HS-5 (cell line): ENCODE measurements around the gene C1orf50.
"Not testable (repeated sequence)": the region's sequence is repeated elsewhere in the genome, so short reads cannot be mapped to it uniquely, and the experiment has no call there.

Experiments used
- DNase-seq: peaks from one replicate; pipeline ENCODE4 v3.0.0-alpha.2; 2012; ENCODE audit warnings: low read depth

C1orf50 gene

DNA sequence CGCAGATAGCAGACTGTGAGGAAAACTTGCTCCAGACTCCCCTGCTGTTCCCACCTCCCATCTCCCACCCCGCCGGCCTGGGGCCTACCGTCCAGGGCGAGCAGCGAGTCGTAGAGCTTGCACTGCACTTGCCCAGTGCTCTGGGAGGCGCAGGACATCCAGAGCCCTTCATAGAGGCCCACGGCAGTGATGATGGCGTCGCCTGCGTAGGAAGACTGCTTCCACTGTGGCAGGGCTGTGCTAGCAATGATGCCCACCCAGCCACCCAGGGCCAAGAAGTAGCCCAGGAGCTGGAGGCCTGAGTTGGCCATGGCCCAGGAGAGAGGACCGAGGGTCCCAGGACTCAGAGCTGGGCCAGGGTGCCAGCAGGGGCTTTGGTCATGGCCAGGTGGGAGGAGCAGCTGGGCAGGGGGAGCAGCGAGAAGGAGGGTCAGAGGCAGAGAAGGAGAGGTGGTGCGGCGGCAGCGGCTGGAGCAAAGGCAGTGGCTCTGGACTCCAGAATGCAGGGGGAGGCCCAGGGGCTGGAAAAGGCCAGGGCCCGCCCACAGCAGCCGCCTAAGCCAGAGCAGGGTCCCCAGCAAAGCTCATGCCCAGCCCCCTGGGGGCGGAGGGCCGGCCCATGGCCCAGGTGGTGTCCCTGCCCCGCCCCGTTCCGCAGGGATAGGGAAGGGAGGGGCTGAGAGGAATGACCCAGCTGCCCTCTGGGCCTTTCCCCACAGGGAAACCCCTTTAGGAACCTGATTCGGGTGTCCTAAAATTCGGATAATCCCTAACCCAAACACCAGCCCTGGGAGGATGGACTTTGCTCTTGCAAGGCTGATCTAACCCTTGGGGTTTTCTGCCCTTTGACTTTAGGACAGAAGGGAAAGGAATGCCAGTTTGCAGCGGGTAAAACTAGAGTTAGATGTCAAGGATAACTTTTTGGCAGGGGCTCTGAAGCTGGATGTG is 27.0 kb upstream of the C1orf50 start, which contains the start of gene CLDN19:
Gene CLDN19, minus strand, starts transcription at position 484 of the 948 bp plus-strand sequence. Its CDS starts 173 bp downstream, at position 311.
- no peak for DNase-seq

DNA sequence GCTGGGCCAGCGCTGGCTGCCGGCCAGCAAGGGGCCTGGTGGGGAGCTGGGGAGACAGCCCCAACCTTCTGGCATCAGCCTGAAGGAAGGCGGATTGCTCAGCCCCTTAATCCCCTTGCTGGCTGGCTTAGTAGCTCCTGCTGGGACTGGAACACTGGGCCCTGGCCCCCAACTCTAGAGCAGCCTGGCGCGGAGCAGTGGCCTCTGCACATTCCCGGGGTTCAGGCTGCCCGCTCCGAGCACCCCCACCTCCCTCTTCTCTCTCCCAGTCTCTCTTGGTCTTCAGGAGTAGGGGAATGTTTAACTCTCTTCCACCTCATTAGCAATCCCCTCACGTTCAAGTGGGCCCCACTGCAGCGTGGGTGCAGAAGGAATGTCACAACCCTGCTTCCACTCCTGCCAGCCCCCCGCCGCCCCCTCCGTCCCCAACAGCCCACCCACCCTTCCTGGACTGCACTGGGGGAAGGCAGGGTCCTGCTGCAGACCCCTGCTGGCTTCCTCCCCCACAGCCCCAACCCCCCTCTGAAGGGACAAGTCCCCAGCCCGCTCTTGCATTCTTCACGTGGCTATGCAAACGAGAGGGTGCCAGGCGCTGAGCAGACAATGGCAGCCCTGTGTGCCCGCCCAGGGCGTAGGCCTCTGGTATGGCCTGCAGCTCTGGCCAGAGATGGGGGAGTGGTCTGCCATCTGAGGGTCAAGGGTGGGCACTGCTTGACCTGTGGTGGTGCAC is 26.0 kb upstream of the C1orf50 start:
- no peak for DNase-seq

DNA sequence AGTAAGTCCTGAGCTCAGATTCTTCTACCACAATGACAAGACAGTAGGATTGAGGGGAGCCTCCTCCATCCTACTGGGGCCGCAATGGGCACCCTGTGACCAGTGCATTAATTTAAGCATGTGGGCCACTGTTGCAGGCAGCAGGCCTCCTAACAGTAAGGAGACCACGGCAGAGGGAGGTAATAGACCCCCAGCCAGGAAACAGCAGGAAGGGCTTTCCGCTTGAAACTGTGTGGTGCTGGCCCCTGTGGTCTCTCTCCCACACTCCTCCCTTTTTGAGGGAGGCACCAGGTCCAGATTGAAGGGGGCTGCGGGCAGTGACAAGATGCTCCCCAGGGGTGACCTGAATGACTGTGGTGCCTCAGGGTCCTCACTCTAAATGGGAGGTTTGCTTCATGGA is 25.3 kb upstream of the C1orf50 start:
- no peak for DNase-seq

DNA sequence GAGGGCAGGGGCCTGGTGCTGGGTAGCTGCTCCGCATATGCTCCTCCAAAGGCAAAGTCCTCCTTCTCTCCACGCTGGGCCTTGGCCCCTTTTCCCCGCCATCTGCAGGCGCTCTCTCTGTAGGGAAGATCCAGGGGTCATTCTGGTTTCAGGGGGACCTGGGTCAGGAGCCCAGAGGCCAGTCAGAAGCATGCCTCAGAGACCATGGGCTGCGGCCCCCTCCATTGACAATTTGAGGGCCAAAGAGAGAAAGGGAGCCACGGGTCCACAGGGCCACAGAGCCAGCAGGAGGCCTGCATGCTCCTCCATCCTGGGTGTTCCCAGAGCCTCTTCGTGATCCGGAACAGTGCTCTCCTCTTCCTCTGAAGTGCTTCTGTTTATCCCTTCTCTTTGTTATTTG is 24.9 kb upstream of the C1orf50 start:
- no peak for DNase-seq

DNA sequence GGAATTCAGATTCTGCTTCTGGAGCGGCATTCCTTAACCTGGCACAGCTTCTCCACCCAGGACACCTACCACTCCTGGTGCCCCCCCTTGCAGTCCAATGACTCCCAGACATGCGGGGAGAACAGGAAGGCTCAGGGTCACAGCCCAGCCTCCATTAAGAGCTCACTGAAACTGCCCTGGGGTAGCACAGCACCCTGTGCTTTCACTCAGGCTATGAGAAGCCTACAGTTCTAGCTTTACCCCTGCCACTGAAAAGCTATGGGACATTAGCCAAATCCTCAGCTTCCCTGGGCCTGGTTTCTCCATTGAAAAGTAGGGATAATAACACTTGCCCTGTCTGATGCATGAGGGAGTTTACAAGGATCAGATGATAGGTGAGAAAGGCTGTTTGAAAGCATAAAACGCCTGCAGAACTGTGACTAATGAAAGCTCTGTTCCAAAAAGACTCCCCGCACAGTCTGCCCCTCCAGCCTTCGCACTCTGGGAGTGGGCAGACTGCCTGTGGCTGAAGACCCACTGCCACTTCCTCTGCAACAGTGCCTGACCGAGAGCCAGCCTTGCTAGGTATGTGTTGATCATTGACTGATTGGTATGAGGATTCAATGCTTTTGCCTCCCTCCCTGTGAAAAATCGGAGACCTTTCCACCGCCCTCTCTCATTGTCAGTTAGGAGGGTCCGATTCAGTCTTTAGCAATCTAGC is 24.3 kb upstream of the C1orf50 start:
- no peak for DNase-seq

DNA sequence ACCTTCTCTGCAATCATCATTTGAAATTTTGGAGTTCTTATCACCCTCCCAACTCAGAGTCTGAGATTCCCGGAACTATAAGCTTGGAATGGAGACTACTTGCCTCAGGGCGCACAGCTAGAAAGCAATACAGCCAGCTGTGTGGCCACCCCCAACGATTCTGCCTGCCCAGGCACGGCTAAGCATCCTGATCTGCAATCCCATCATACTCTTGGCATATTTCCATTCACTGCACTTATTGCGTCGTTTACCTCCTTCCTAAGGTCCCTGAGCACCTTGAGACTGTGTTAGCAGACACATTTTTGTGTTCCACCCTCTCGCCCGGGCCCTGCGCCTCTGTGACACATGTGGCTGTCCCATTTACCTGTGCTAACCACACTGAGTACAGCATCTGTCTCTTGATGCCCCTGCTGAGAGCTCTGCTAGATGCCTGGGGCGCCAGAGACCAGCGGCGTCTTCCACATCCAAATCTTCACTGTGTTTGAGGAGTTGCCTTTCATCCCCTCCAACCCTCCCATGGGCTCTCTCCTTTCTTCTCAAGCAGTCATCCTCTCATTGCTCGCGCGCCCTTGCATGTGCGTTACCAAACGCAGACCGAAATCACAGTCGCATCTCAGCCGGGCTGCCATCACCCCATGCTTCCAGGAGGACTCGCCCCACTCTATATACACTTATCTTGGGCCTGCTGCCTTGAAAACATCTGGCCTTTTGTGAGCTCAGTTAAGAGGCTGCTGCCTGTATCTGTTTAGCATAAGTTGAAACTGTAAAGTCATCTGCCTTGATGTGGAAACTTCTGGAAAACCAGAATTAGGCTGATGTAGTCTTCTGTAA is 23.5 kb upstream of the C1orf50 start:
- no peak for DNase-seq

DNA sequence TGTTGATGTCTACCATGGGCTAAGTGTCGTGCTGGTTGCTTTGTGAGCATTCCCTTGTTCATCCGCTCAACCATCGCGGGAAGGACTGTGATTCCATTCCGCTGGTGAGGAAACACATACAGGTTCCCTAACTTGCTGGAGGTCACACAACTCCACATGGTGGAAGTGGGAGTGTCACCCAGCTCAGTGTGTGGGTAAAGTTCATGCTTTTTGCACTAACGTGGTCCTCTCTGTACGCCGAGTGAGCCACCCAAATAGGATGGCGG is 23.0 kb upstream of the C1orf50 start:
- no peak for DNase-seq

DNA sequence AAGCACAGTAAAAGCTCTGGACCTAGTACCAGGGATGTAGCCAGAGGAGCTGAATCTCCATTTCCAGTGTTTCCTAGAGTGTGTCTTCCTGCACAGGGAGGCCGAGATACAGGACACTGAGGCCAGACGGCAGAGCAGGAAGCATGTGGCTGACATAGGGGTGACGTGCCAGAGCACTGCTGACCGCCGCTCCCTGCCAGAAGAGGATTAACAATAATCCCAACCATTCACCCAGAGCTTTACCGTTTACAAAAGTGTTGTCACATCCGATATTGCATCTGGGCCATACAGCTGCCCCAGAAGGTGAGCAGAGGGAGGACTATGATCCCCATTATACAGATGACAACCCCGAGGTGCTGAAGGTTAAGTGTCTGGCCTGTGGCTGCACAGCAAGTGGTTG is 21.2 kb upstream of the C1orf50 start:
- no peak for DNase-seq

DNA sequence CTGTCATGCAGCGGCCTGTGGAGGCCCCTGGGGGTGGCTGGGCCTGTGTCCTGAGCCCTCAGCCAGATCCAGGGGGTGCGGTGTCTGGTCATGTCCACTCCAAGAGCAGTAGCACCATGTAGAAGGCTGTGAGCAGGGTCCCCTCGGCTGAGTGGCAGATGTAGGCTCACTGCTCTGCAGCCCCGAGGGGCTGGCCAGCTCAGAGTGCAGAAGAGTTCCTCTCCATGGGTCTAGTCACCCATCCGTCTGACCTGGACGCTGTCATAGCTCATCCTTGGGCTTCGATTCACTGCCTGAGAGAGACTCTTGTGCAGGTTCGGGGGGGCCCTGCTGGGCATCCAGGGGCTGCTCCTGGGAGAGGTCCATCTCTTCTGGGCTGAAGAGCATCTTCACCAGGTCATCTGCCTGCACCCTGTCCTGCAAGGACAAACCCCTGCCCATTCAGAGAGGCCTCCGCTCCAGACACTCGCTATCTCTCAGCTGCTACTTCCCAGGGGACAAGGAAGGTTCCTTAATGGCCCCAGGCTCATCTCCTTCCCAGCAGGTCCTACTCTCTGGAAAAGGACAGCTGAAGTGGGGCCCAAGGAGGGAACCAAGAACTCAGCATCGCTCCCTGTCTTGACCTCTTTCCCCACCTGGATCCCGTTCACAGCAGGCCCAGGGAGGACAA is 20.5 kb upstream of the C1orf50 start:
- no peak for DNase-seq

DNA sequence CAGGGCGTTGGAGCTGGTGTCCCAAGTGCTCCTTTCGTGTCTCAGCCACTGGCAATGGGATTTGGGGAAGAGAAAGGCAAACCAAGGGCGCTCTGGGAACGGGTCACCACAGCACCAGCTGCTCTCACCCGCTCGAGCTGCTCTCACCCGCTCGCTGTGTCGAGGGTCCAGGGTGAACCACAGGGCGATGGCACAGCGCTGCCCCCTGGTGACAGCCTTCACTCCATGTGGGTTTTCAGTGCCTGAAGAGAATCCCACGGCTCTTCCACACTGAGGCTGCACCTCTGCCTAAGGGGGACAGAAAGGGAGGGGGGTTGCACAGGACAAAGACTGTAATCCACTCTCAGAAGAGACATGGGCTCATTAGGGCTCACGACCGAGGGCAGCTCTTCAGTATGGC is 19.9 kb upstream of the C1orf50 start:
- DNase-seq: no peak

DNA sequence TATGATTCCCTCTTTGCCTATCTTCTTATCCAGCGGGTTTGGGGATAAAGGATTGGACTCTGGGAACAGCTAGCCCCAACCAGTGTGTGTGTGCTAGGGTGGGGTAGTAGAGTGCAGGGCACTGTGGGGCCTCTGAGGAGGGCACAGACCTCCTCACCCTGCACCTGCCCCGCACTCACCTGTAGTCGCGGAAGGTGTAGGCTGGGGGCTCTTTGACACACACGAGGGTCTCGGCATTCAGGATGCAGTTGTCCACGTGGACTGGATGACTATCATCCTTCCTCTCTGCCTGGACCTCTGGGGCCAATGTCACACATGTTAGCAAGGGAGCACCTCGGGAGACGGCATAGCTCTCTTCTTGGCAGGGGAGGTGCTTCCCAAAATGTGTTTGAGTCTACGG is 19.0 kb upstream of the C1orf50 start:
- no peak for DNase-seq

DNA sequence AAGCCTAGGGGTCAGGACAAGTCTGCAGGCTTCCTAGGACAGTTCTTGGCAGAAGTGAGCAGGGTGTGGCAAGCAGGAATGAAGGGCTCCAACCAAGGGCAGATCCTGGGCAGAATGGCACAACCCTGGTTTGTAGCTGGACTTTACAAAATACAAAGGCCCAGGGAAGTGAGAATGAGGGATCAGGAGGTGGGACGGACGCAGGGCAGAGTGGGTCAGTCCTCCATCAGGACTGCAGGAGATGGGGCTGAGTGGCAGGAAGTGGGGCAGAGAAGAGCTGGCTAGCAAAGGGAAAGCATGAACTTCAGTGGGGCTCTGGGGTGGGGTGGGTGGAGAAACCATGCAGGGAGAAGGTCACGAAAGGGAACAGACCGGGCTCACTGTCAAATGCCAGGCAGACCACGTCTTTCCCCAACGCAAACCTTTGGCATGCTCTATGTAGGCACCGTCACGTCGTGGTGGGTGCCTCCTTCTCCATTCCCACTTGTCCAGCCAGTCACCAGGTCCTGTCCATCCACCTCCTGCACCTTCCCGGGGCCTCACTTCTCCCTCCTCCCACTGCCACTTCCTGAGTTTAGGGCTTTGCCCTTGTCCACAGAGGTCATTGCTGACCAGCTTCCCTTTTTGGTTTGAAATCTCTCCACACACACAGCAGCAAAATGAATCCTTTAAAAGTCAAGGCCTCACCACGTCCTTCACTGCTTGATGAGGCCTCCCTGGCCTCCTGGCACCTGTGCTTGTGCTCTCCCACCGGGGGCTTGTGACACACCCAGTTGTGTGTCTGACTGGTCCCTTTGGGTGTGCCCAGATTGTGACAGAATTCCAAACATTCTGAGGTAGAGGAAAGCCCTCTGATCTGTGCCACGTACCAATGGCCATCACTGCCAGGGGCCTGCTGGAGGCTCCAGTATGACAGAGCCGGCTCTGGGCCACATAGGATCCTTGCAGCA is 18.3 kb upstream of the C1orf50 start:
- no peak for DNase-seq

DNA sequence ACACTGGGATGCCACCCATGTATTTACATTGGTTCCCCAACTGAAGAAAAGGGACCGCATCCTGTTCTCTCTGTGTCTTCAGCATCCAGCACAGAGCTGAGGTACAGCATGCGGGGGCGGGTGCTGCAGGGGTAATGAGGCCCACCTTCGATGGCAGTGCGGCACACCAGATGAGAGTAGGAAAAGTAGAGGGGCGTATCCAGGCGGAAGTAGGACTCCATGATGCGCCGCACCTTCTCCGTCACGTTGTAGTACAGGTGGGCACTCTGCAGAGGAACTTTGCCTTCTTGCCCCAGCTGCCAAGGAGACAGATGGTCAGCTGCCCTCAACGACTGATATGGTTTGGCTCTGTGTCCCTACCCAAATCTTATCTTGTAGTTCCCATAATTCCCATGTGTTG is 17.0 kb upstream of the C1orf50 start:
- DNase-seq: no peak

DNA sequence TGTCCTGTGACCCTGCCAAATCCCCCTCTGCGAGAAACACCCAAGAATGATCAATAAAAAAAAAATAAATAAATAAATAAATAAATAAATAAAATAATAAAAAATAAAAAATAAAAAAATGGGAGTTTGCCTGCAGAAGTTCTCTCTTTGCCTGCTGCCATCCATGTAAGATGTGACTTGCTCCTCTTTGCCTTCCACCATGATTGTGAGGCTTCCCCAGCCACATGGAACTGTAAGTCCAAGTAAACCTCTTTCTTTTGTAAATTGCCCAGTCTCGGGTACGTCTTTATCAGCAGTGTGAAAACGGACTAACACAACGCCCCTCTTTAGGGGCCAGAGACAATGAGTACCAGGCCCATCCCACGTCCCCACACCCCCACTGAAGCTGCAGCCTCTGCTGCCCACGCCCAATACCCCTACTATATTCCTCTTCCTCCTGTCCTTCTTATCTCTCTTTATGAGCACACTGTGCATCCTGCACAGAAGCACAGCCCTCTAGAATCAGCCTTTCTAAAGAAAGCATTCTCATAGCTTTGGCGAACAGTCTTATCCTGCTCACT is 15.5 kb upstream of the C1orf50 start:
- DNase-seq: not testable (repeated sequence)

DNA sequence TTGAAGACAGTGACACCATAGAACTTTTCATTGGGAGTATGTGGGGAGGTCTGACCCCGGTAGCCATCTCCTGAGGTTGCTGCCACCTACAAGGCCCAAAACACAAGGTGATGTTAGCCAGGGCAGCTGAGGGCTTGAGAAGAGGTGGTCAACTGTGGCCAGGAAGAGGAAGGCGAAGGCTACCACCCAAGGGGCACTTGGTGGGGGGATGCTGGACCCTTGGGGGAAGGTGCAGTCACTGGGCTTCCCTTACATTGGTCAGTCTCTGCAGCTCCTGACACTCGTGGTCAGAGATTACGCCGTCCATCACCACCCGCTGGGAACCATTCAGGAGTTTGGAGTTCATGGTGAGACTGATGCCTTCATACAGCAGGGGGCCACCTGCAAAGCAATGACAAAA is 14.8 kb upstream of the C1orf50 start:
- no peak for DNase-seq

DNA sequence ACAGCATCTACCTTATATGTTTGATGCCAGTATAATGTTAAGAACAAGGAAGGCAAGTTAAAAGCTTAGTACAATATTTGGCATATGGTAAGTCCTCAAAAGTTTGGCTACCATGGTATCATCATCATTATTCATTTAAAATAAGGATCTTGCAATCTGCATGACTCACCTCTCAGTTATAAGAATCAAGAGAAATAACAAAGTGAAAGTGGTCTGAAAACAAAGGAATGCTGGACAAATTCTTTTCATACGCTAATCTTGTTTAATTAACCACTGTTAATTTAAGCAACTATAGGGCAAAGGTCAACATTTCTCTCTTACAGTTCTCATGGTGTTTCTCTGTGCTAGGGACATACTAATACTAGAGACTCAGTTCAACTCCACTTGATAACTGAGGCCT is 14.0 kb upstream of the C1orf50 start:
- DNase-seq: peak; percentile 43

DNA sequence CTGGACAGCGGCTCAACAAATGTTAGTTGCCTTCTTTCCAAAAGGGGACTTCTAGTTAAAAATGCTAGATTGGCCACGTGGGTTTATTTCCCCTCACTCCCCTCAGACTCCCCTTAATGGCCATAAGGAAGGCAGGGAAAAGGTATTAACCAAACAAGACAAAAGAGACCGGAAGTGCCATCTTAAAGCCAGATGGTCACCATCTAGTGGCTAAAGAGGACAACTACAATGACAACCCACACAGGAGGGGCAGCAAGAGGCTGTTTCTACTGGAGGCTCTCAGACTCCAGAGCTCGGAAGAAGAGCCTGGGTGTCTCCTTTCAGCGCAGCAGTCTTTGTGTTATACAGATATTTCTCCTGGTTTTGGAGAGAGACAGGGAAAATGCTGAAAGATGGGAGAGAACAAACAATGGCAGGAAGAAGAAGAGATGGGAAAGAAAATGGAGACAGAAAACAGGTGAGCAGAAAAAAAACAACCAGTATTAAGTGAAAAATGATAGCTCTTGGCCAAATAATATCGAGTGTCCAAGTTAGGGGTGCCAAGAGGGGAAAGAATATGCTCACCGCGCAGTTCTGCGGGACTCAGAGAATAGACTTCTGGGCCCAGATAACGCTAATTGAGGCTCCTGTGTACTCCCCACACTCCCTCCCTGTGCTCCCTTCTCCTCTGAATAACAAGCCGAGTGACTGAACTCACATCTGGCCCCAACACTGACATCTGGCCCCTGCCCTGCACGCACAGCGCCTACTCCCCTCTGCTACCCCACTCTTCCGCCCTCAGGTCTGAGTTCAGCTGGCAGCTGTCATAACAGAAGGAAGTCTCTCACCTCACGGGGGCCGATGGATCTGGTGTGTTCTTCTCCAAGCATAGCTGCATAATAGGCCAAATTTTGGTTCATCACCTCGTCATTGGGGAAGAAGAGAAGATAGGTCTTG is 9.8 kb upstream of the C1orf50 start:
- no peak for DNase-seq

DNA sequence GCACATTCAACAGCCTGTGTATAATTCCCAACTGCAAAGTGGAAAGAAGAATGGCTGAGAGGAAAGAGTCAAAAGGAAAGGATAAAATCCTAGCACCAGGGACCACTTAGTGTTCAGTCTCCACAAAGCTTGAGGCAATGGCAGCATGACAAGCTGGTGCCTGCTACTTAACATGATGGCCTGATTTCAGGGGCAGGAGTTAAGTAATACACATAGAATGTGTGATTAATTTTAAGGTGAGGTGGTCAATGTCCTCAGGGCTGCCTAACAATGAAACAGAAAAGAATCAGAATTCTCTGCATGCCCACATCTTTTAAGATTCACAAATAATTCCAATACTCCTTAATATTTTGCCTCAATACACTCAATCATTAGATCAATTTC is 9.2 kb upstream of the C1orf50 start:
- DNase-seq: no peak

DNA sequence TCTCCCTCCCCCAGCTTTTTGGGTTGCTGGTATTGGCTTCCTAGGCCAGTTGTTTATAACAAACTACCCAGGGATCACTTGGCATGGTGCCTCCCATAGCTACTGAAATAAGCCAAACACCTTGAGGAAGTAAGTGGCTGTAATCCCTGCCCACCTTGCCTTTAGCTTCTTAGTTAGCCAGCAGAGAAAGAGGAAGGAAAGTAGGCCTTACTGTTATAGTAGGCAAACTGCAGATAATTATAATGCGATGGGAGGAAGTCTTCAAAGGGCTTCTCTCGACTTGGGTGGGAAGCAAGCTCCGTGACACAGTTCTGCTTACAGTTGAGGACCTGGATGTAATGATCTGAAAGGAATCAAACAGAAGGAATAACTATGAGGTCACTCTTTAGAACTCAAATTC is 8.4 kb upstream of the C1orf50 start:
- no peak for DNase-seq
